HG02642 (cell line): ENCODE data around the gene SUDS3.

ENCODE experiments used
- ATAC-seq: cut with Tn5 transposase; IDR thresholded peaks from one replicate; pipeline ENCODE4 v1.9.1; 2021; ENCODE audit warnings: mild to moderate bottlenecking; ENCODE audit not compliant: unreplicated experiment, poor library complexity

The SUDS3 gene

DNA sequence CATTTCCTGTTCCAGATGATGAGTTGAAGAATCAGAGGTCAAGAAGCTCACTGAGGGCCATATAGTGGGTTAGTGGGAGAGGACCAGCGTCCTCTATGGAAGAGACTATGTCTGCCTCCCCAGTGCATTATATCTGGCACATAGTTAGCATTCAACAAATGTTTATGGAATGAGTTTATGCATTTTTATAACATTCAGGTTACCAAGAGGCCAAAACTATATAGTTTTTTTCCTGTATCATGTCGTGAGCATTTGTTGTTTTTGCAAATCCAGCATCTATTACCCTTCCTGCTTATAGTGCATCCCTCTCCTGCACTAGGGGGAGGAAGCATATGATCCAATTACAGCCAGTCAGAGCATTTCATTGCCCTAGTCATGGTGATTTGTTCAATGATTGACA is 60.6 kb downstream of the SUDS3 start:
- no peak for ATAC-seq

DNA sequence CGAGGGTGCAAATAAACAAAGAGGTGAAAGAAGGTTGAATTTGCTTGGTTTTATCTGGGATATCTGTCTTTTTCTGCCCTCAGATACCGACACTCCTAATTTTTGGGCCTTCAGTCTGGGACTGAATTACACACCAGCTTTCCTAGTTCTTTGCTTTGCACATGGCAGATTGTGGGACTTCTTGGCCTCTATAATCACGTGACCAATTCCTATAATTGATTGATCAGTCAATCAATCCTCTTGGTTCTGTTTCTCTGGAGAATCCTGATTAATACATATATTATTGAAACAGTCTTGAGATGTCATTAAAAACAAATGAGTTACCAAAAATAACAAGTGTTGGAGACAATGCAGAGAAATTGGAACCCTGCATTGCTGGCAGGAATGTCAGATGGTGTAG is 62.7 kb downstream of the SUDS3 start:
- no peak for ATAC-seq

DNA sequence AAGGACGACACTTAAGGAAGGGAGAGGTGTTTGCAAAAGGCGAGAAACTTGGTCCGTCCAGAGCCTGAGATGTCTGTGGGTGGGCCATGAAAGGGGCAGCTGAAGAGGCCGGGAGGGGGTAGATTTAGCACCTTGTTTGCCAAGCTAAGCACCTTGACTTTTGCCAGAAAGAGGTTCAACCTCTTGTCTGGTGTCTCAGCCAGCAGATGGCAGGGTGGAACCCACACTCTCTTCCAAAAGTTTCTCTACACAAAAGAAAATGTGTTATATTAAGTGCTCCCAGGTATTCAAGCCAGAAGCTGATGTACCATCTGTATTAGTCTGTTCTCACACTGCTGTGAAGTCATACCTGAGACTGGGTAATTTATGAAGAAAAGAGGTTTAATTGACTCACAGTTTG is 69.9 kb downstream of the SUDS3 start:
- no peak for ATAC-seq

DNA sequence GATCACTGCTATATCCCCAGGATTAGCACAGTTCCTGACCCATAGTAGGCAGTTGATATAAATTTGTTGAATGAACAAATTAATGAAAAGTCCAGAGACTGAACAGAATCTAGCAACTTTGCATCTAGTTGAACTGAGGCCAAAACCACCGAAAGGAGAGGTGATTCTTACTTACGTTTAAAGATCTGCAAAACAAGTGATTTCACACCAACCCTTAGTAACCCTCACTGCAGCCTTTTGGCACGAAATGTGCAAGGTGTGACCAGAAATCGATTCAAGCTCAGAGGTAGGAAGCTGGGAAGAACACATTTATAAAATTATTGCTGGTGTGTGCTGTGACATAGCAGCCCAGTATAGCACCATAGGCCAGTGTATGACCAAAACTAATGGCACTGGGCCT is 70.8 kb downstream of the SUDS3 start:
- ATAC-seq = no peak

DNA sequence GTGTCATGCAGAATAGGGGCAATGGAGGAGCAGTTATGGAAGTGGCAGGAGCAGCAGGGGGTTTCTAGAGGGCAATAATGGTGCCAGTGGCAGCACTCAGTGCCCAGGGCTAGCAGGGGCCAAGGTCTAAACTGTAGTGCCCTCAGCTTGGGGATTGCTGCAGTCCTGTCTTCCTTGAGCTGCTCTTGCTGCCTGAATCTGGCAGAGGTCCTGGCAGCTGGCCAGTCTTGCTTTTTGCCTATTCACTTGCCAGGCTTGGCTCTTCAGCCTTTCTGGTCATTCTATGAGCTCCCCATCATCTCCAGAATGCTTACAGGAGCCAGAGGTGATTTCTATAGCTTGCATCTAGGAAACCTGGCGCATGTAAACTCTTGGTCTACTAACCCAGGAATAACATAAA is 72.0 kb downstream of the SUDS3 start:
- no peak for ATAC-seq

DNA sequence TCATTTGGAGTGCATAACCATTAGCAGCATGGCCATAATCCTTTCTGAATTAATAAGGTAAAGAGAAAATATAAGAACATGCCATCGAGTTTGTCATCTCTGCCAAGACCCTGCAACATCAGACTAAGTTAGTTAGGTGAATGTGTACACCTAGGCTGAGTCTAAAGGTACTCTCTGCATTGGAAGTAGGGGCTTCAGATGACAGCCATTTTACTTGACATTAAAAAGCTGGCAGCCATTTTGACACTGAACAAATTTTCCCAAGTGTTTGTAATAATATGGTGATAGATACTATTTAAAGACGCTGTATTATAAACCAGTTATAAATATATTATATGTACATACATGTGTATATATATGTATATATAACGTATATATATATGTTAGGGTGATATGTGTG is 79.0 kb downstream of the SUDS3 start:
- ATAC-seq = no peak

DNA sequence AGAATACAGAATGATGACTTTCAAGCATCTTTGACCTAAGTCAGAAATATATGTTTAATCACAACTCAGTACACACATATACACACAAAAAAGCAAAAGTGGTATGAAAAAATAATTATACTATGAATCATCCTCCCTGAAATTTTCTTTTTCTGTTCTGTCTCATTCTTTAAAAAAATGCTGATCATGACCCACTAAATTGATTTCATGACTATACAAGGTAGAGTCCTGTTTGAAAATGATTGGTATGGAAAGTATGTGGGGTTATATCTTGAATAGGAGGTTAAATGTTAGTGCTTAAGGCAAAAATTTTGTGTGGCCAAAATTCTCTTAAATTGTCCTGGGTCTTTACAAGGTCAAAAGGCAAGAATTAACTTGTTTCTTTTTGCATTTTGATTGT is 80.4 kb downstream of the SUDS3 start:
- no peak for ATAC-seq

DNA sequence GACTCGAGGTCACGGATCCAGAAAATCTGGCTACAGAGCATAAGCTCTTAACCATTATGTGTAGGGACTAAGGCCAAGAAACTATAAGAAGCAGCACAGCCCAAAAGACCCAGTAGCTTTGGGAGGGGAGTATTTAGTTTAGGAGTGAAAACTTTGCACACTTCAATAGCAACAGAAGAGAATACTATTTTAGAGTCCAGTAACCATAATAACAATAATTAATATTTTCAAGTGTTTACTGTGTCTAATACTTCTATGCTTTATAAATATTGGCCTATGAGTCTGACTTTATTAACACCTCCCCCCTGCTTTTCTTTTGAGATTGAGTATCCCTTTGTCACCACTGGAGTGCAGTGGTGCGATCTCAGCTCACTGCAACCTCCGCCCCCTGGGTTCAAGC is 82.8 kb downstream of the SUDS3 start:
- ATAC-seq = no peak

DNA sequence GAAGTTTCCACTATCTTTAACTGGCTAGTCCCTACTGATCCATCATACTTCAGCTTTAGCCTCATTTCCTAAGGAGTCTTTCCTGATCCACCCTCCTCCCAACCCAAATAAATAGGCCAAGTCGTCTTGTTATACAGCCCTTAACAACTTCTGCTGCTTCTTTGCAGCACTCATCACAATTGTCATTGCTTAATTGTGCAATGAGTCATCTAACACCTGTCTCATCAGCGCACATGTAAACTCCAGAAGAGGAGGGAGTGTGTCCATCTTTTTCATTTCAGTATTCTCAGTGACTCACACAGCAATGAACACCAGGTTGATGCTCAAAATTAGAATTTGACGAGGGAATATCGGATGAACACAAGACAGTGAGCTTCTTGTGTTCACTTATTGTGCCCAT is 87.3 kb downstream of the SUDS3 start:
- no peak for ATAC-seq

DNA sequence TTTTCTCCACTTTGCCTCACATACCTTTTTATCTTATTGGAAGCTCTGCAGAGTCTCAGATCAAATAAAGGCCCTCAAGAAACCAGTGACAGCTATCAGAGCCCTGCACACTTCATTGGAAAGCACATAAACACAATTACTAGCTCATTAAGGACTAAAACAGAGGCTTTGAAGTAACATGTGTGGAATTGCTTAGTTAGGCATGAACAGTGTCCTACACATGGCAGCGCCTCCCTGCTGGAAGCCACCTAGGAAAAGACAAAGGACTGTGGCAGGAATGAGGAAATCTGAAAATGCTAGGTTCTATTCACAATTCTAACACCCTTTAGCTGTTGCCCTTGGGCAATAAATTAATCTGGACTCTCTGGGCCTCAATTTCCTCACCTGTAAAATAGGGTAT is 89.4 kb downstream of the SUDS3 start:
- ATAC-seq = no peak
